ENCODE measurements around the gene RHCE. TPM values are rescaled to one million over a fixed set of nuclear protein-coding genes. Genes with fewer than 3 reads are reported as not detected.

RHCE gene
- total and polyA plus RNA-seq, 2 of the 8 experiments (the other 6 are each of a cell fraction or from before 2014, with no cell fraction given) = 0.23 to 0.50 TPM

DNA sequence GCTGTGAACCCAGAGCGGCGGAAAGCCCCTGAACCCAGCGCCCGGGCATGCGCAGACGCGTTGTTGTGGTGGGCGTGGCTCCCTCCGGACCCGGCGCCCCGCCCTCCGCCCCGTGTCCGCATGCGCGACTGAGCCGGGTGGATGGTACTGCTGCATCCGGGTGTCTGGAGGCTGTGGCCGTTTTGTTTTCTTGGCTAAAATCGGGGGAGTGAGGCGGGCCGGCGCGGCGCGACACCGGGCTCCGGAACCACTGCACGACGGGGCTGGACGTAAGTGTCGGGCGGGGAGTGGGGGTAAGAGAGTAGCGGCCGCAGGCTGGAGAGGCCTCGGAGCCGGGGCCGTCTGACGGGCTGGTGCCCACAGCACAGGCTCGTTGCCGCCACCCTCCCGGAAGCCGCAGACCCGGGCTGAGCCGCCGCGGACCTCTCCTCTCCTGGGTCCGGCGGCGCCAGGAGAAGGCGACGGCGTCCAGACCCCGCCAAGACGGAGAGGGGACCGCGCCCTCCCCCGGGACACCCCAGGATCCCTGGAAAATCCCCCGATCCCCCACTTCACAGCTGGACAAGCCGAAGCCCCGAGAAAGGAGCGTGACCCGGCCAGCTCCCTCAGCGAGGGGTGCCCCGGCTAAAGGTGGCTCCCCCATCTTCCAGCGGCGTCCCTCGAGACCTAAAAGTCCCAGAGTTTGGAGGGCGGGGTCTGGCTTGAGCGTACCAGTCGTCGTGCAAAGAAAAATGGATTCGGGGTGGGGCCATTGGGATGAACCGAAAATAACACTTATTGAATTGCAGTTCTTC lies 82.2 kb downstream of the RHCE start, which contains the start of gene TMEM50A:
Gene TMEM50A (plus strand): TSS at position 147 of the 794 bp plus-strand sequence. CDS start 2,153 bp downstream, outside the sequence.
- peak; percentile 53 to 96 for DNase-seq (ENCODE audit: low read depth in 1 of 2, low spot score in 2 of 2)
- Histone ChIP-seq H4K20me1 (replicated peaks in 1 of 2; ENCODE audit: control insufficient read depth in 1 of 2, insufficient read depth in 2 of 2, low read length in 2 of 2) (peaks cover 0 to 1% of the 10 kb centered on the region in 2 experiments), H2BK20ac (ENCODE audit: low read length) (no peak within 1 kb of the TSS), H2BK12ac (ENCODE audit: low read depth, low read length) (no peak within 1 kb of the TSS), H3K4me3 (ENCODE audit: extremely low read depth in 1 of 4, insufficient read depth in 2 of 4, low read depth in 3 of 4, low read length in 4 of 4) (peak within 1 kb of the TSS; percentile 76 to 95 (median 88)), H3K14ac (ENCODE audit: insufficient read length) (no peak within 1 kb of the TSS), H4K91ac (replicated peaks; ENCODE audit: insufficient read length, low read length) (peak within 1 kb of the TSS; percentile 40), H3K36me3 (ENCODE audit: control insufficient read depth in 2 of 4, insufficient read depth in 4 of 4, low read length in 3 of 4) (peaks cover 0 to 7% (median 2%) of the 10 kb centered on the region in 4 experiments; a peak in 3 of 8 replicates), H3K23me2 (ENCODE audit: low read depth, low read length) (no peaks in the 10 kb centered on the region), H3K56ac (replicated peaks; ENCODE audit: insufficient read length, low read depth, low read length) (peak within 1 kb of the TSS; percentile 92), H3K9me3 (ENCODE audit: insufficient read depth in 2 of 2, low read depth in 1 of 2, low read length in 1 of 2) (no peaks in the 10 kb centered on the region), H3K18ac (ENCODE audit: extremely low read depth, low read length) (peak within 1 kb of the TSS; percentile 51), H3K4me1 (replicated peaks in 1 of 4; ENCODE audit: control insufficient read depth in 3 of 4, insufficient read depth in 4 of 4, low read length in 3 of 4) (peaks cover 0 to 6% (median 0%) of the 10 kb centered on the region in 4 experiments; a peak in 2 of 7 replicates), H3K4me2 (ENCODE audit: insufficient read depth in 1 of 2, low read depth in 2 of 2, low read length in 2 of 2) (peak within 1 kb of the TSS; percentile 71 to 79), H2BK15ac (ENCODE audit: low read length) (no peak within 1 kb of the TSS), H3K79me1 (ENCODE audit: low read depth, low read length) (no peaks in the 10 kb centered on the region), H4K8ac (ENCODE audit: extremely low read depth, insufficient read depth, low read length) (peak within 1 kb of the TSS; percentile 95), H3K27me3 (replicated peaks in 1 of 4; ENCODE audit: control insufficient read depth in 3 of 4, extremely low read depth in 1 of 4, insufficient read depth in 3 of 4, low read length in 3 of 4) (no peaks in the 10 kb centered on the region), H3K23ac (ENCODE audit: insufficient read length) (no peak within 1 kb of the TSS), H3K27ac (ENCODE audit: low read depth, low read length) (peak within 1 kb of the TSS; percentile 89), H2AK5ac (ENCODE audit: low read depth, low read length) (no peak within 1 kb of the TSS), H2AFZ (ENCODE audit: low read length) (no peak within 1 kb of the TSS; the same call in 1 of the 2 replicates), H2BK120ac (replicated peaks; ENCODE audit: low read depth, low read length) (no peak within 1 kb of the TSS), H3K79me2 (ENCODE audit: control insufficient read depth in 1 of 2, insufficient read depth in 2 of 2, low read length in 2 of 2) (peaks cover 0 to 51% of the 10 kb centered on the region in 2 experiments; a peak in 2 of 4 replicates), H2BK5ac (ENCODE audit: low read depth, low read length) (peak within 1 kb of the TSS; percentile 92), H3K4ac (replicated peaks; ENCODE audit: insufficient read length, low read depth, low read length) (peak within 1 kb of the TSS; percentile 53), H4K5ac (ENCODE audit: insufficient read length, low read depth, low read length) (peak within 1 kb of the TSS; percentile 88), H3K9ac (replicated peaks in 1 of 4; ENCODE audit: extremely low read depth in 1 of 4, low read depth in 3 of 4, low read length in 3 of 4) (peak within 1 kb of the TSS; percentile 79 to 95 (median 82))
- 2% methylated on average over 47 of the region's 75 CpGs; no CpG with 5 or more reads in 1 of the 2 experiments for WGBS, 2 experiments (ENCODE audit: extremely low coverage in 1 of 2, insufficient coverage in 1 of 2, insufficient read length in 1 of 2, insufficient replicate concordance in 2 of 2, low coverage in 1 of 2, low lambda C conversion rate in 2 of 2, missing lambda C conversion rate in 1 of 2)
- CTCF ChIA-PET (ENCODE audit: partially characterized antibody) = interaction anchor here (1.1 kb wide), 1 partner anchor 181 kb away, joined by 3 read pairs; no protein-coding TSS in a partner anchor
- no peak for FAIRE-seq
- POLR2A ChIA-PET (ENCODE audit: partially characterized antibody) = no interaction called here
- TF ChIP-seq CHD2 (IDR thresholded peaks at IDR 0.05; ENCODE audit: low read length) (no peak), KDM4A (IDR thresholded peaks at IDR 0.05; ENCODE audit: low read depth, low read length, severe bottlenecking) (peak; percentile 49), CEBPB (IDR thresholded peaks at IDR 0.05; ENCODE audit: low read depth, low read length) (no peak), EP300 (IDR thresholded peaks at IDR 0.05; ENCODE audit: borderline replicate concordance in 1 of 2, low read depth in 2 of 2, low read length in 2 of 2) (no peak), KDM5A (IDR thresholded peaks at IDR 0.05; ENCODE audit: low read length) (no peak), GABPA (IDR thresholded peaks at IDR 0.05; ENCODE audit: borderline replicate concordance, insufficient read depth, low read length) (peak; percentile 60; the same call in 1 of the 2 replicates), SIX5 (IDR thresholded peaks at IDR 0.05; ENCODE audit: low read depth, low read length) (no peak), ZNF274 (IDR thresholded peaks at IDR 0.05; ENCODE audit: borderline replicate concordance, extremely low read depth, low read length) (no peak), TCF12 (IDR thresholded peaks at IDR 0.05; ENCODE audit: low read depth, low read length) (no peak), RFX5 (IDR thresholded peaks at IDR 0.05; ENCODE audit: borderline replicate concordance, low read depth, low read length) (no peak)
- TF ChIP-seq, protein P1, sequence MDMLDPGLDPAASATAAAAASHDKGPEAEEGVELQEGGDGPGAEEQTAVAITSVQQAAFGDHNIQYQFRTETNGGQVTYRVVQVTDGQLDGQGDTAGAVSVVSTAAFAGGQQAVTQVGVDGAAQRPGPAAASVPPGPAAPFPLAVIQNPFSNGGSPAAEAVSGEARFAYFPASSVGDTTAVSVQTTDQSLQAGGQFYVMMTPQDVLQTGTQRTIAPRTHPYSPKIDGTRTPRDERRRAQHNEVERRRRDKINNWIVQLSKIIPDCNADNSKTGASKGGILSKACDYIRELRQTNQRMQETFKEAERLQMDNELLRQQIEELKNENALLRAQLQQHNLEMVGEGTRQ (IDR thresholded peaks at IDR 0.05; ENCODE audit: low read length) = no peak

Measured in H1 (cell line).